CD4-positive, CD25-positive, alpha-beta regulatory T cell (primary cell): Measurements from ENCODE around the gene CCR5AS.
"Not testable (repeated sequence)": the region's sequence is repeated elsewhere in the genome, so short reads cannot be mapped to it uniquely, and the experiment has no call there.

Source experiments
- ATAC-seq, 2 donors: fragments of 150-1000 bp; cut with Tn5 transposase; one replicate each; pipeline ENCODE4 v1.10.0; 2021; ENCODE audit warnings: low read depth in 2 of 2, moderate number of reproducible peaks in 2 of 2, moderate library complexity in 1 of 2
- DNase-seq, 3 donors: peaks; one replicate each; pipeline versions ENCODE4 v3.0.0 to v3.0.0-alpha.2; 2012 to 2022; ENCODE audit warnings: mixed read lengths in 1 of 3
- H3K27ac ChIP-seq: one replicate; pipeline ENCODE4 v1.7.0; 2013; ENCODE audit warnings: mild to moderate bottlenecking, low read length; ENCODE audit not compliant: insufficient read depth, poor library complexity, severe bottlenecking
- H3K27me3 ChIP-seq: one replicate; pipeline ENCODE4 v1.7.0; 2013; ENCODE audit warnings: low read length; ENCODE audit not compliant: control insufficient read depth, insufficient read depth
- H3K36me3 ChIP-seq: one replicate; pipeline ENCODE4 v1.7.0; 2013; ENCODE audit warnings: mild to moderate bottlenecking, low read length, moderate library complexity; ENCODE audit not compliant: control insufficient read depth, insufficient read depth
- H3K4me1 ChIP-seq: 2 replicates; pipeline ENCODE4 v1.7.0; 2013; ENCODE audit warnings: mild to moderate bottlenecking, low read length; ENCODE audit not compliant: insufficient read depth, control insufficient read depth, poor library complexity, severe bottlenecking
- H3K4me3 ChIP-seq: one replicate; pipeline ENCODE4 v1.7.0; 2013; ENCODE audit warnings: low read depth, mild to moderate bottlenecking, low read length, moderate library complexity
- H3K9me3 ChIP-seq, 2 experiments: 1 replicate in 1 of 2; 2 replicates in 1 of 2; pipeline ENCODE4 v1.7.0; 2013; ENCODE audit warnings: low read length in 2 of 2, mild to moderate bottlenecking in 1 of 2, moderate library complexity in 1 of 2; ENCODE audit not compliant: control insufficient read depth in 2 of 2
- H3K27ac Mint-ChIP-seq, 3 donors: one replicate each; pipeline ENCODE4 v1.8.0; 2020 to 2022; ENCODE audit warnings: mild to moderate bottlenecking in 3 of 3, mixed read lengths in 3 of 3, moderate library complexity in 2 of 3
- H3K27me3 Mint-ChIP-seq: one replicate; pipeline ENCODE4 v1.8.0; 2022; ENCODE audit warnings: mild to moderate bottlenecking, mixed read lengths
- H3K36me3 Mint-ChIP-seq: one replicate; pipeline ENCODE4 v1.8.0; 2020; ENCODE audit warnings: mixed read lengths
- H3K4me1 Mint-ChIP-seq, 4 donors: one replicate each; pipeline ENCODE4 v1.8.0; 2020 to 2022; ENCODE audit warnings: mixed read lengths in 4 of 4, mild to moderate bottlenecking in 1 of 4
- H3K4me3 Mint-ChIP-seq, 4 donors: one replicate each; pipeline ENCODE4 v1.8.0; 2020 to 2022; ENCODE audit warnings: mild to moderate bottlenecking in 4 of 4, mixed read lengths in 4 of 4, moderate library complexity in 3 of 4
- H3K9me3 Mint-ChIP-seq, 7 donors: one replicate each; pipeline ENCODE4 v1.8.0; 2020 to 2022; ENCODE audit warnings: mixed read lengths in 7 of 7, mild to moderate bottlenecking in 3 of 7, moderate library complexity in 2 of 7

Gene CCR5AS

GRCh38 chr3:46338840-46339239, 68.0 kb downstream of the CCR5AS start:
- no peaks in the 10 kb centered on the region for H3K27me3 ChIP-seq
- H3K9me3 ChIP-seq = peaks cover 16 to 28% of the 10 kb centered on the region in 2 experiments
- Mint-ChIP-seq H3K4me1 (peaks cover 0 to 4% (median 3%) of the 10 kb centered on the region in 4 donors), H3K36me3 (peaks cover 7% of the 10 kb centered on the region), H3K4me3 (no peak overlapping the region), H3K27me3 (no peaks in the 10 kb centered on the region), H3K9me3 (peaks cover 2 to 30% (median 13%) of the 10 kb centered on the region in 7 donors), H3K27ac (no peak overlapping the region)
- H3K36me3 ChIP-seq = no peaks in the 10 kb centered on the region
- H3K4me3 ChIP-seq = no peak overlapping the region
- no peak for DNase-seq
- ATAC-seq = no peak
- no peak overlapping the region for H3K27ac ChIP-seq
- H3K4me1 ChIP-seq = no peaks in the 10 kb centered on the region

DNA sequence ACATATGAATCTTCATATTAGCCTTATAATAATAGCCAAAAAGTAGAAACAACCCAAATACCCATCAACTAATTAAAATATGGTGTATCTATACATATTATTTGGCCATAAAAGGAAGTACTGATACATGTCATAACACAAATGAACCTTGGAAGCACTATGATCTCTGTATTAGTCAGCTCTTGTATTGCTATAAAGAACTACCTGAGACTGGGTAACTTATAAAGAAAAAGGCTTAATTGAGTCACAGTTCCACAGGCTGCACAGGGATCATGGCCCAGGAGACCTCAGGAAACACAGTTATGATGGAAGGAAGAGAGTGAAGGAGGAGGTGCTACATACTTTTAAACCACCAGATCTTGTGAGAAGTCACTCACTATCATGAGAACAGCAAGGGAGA, 69.0 kb downstream of the CCR5AS start:
- DNase-seq (no peak), ATAC-seq (no peak)
- H3K27ac Mint-ChIP-seq = no peak overlapping the region
- H3K4me1 Mint-ChIP-seq = peaks cover 0 to 5% (median 3%) of the 10 kb centered on the region in 4 donors
- peaks cover 2 to 30% (median 13%) of the 10 kb centered on the region in 7 donors for H3K9me3 Mint-ChIP-seq
- no peaks in the 10 kb centered on the region for H3K27me3 Mint-ChIP-seq
- H3K4me3 ChIP-seq = no peak overlapping the region
- no peak overlapping the region for H3K4me3 Mint-ChIP-seq
- no peaks in the 10 kb centered on the region for H3K27me3 ChIP-seq
- H3K4me1 ChIP-seq = no peaks in the 10 kb centered on the region
- H3K27ac ChIP-seq = no peak overlapping the region
- H3K36me3 ChIP-seq = no peaks in the 10 kb centered on the region
- peaks cover 7% of the 10 kb centered on the region for H3K36me3 Mint-ChIP-seq
- peaks cover 16 to 28% of the 10 kb centered on the region in 2 experiments for H3K9me3 ChIP-seq

- H3K4me3 ChIP-seq = no peak overlapping the region
- H3K4me3 Mint-ChIP-seq = no peak overlapping the region
- H3K27ac Mint-ChIP-seq = no peak overlapping the region
- no peaks in the 10 kb centered on the region for H3K4me1 ChIP-seq
- no peaks in the 10 kb centered on the region for H3K27me3 Mint-ChIP-seq
- peaks cover 2 to 30% (median 13%) of the 10 kb centered on the region in 7 donors for H3K9me3 Mint-ChIP-seq
- no peaks in the 10 kb centered on the region for H3K27me3 ChIP-seq
- H3K36me3 ChIP-seq = no peaks in the 10 kb centered on the region
- H3K27ac ChIP-seq = no peak overlapping the region
- no peak for ATAC-seq
- peaks cover 7% of the 10 kb centered on the region for H3K36me3 Mint-ChIP-seq
- no peak for DNase-seq
- peaks cover 16 to 28% of the 10 kb centered on the region in 2 experiments for H3K9me3 ChIP-seq
- H3K4me1 Mint-ChIP-seq = peaks cover 0 to 5% (median 3%) of the 10 kb centered on the region in 4 donors
These were observed 71.3 kb downstream of the CCR5AS start for GRCh38 chr3:46335541-46335940.

DNA sequence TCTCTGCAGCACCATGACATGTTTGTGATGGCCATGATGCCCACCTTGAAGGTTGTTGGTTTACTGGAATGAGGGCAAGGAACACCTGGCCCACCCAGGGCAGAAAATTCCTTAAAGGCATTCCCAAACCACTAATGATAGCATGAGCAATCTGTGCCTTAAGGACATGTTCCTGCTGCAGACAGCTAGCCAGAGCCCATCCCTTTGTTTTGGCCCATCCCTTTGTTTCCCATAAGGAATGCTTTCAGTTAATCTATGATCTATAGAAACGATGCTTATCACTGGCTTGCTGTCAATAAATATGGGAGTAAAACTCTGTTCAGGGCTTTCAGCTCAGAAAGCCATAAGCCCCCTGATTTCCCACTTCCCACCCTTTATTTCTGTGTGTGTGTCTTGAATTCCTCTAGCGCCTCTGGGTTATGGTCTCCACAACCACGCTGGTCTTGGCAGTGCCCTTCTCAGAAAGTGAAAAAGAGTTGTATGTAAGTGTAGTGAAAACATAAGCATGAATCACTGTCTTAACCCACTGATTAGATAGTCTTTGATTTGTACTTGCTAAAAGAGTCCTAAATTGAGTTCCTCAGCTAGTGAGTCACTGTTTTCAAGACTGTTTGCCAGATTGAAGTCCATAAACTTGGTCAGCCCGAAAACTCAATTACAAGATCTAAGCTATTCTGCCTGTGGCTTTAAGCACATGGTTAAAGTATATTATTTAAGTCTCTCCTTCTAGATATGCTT, 72.0 kb downstream of the CCR5AS start:
- Histone ChIP-seq H3K9me3 (peaks cover 16 to 25% of the 10 kb centered on the region in 2 experiments), H3K27me3 (no peaks in the 10 kb centered on the region), H3K4me3 (no peak overlapping the region), H3K36me3 (no peaks in the 10 kb centered on the region), H3K27ac (no peak overlapping the region), H3K4me1 (no peaks in the 10 kb centered on the region)
- Mint-ChIP-seq H3K36me3 (peaks cover 7% of the 10 kb centered on the region), H3K4me3 (peak overlapping the region in 1 of 4 donors; percentile 21), H3K27me3 (no peaks in the 10 kb centered on the region), H3K27ac (no peak overlapping the region), H3K4me1 (peaks cover 0 to 5% (median 3%) of the 10 kb centered on the region in 4 donors), H3K9me3 (peaks cover 2 to 30% (median 12%) of the 10 kb centered on the region in 7 donors)
- ATAC-seq (no peak), DNase-seq (peak in 1 of 3 donors; percentile 28)

DNA sequence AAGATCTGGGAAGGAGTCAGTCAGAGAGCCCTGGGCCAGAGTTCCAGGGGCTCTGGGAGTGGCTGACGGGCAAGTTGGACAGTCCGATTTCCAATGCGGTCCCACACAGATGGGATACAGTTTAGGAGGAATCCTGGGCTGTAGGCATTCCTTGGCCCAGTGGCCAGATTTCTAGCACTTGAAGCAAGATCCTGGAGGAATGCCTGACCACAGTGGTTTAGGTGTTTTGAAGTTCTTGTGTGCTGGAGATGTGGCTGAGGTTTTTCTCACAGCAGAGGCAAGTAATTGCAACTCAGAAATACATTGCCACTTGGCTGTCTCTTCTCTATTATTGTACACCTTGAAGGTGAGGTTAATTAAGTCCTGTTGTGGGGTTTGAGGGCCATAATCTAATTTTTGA, 76.2 kb downstream of the CCR5AS start:
- not testable (repeated sequence) for H3K36me3 Mint-ChIP-seq, DNase-seq, H3K27me3 Mint-ChIP-seq, H3K27me3 ChIP-seq, H3K9me3 Mint-ChIP-seq, H3K4me3 ChIP-seq, H3K4me1 Mint-ChIP-seq, H3K27ac ChIP-seq, H3K27ac Mint-ChIP-seq, H3K36me3 ChIP-seq, H3K4me3 Mint-ChIP-seq, ATAC-seq, H3K4me1 ChIP-seq, H3K9me3 ChIP-seq

- H3K27me3 ChIP-seq = no peaks in the 10 kb centered on the region
- H3K27ac Mint-ChIP-seq = no peak overlapping the region
- H3K9me3 ChIP-seq = no peaks in the 10 kb centered on the region
- H3K9me3 Mint-ChIP-seq = peaks cover 0 to 2% (median 0%) of the 10 kb centered on the region in 7 donors
- no peaks in the 10 kb centered on the region for H3K4me1 ChIP-seq
- H3K36me3 Mint-ChIP-seq = no peaks in the 10 kb centered on the region
- DNase-seq = no peak
- H3K27me3 Mint-ChIP-seq = no peaks in the 10 kb centered on the region
- no peak overlapping the region for H3K4me3 Mint-ChIP-seq
- no peaks in the 10 kb centered on the region for H3K36me3 ChIP-seq
- no peaks in the 10 kb centered on the region for H3K4me1 Mint-ChIP-seq
- H3K27ac ChIP-seq = no peak overlapping the region
- ATAC-seq = no peak
- no peak overlapping the region for H3K4me3 ChIP-seq
These were observed 81.1 kb downstream of the CCR5AS start for GRCh38 chr3:46325645-46326300.

GRCh38 chr3:46324036-46324435, 82.8 kb downstream of the CCR5AS start:
- Histone ChIP-seq H3K27me3 (no peaks in the 10 kb centered on the region), H3K36me3 (no peaks in the 10 kb centered on the region), H3K4me1 (no peaks in the 10 kb centered on the region), H3K4me3 (no peak overlapping the region), H3K27ac (no peak overlapping the region), H3K9me3 (no peaks in the 10 kb centered on the region)
- Mint-ChIP-seq H3K27ac (no peak overlapping the region), H3K27me3 (no peaks in the 10 kb centered on the region), H3K36me3 (no peaks in the 10 kb centered on the region), H3K4me1 (no peaks in the 10 kb centered on the region), H3K9me3 (peaks cover 0 to 2% (median 0%) of the 10 kb centered on the region in 7 donors), H3K4me3 (no peak overlapping the region)
- DNase-seq = no peak
- no peak for ATAC-seq
